Measurements from ENCODE around the gene SEBOX. TPM values are rescaled to one million over a fixed set of nuclear protein-coding genes. Genes with fewer than 3 reads are reported as not detected.

Gene SEBOX
- total RNA-seq, 1 donor from 2014 or later, result not detected

- H3K4me3 Mint-ChIP-seq, result no peak overlapping the region
- no peak for DNase-seq
Measured at GRCh38 chr17:28398280-28398981, 33.4 kb upstream of the SEBOX start.

DNA sequence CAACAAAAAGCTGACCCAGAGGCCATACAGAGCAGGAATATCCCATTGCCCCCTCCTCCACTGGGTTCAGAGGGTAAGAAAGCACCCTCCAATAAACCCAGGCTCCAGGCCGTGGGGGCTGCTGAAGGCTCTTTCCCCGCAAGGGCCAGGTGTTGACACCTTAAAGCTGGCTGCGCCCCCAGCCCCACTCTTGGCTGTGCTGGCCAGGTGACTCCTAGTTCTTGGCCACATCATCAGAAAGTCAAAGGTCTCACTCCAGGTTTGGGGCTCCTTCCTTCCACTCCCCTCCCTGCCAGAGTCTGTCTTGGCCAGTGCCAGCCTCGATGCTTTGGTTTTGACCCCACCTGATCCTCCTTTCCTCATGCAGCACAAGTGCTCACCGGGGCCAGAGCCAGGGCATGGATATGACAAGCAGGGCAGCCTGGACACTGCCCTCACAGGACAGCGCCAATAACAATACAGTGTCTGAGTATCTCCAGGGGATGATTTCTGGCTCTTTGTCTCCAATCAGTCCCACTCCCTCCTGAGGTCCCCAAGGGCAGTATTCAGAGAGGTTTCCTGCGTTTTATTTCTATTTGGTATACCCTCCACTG, 32.8 kb upstream of the SEBOX start:
- Mint-ChIP-seq H3K36me3 (ENCODE audit: low read depth) (peaks cover 5% of the 10 kb centered on the region), H3K9me3 (no peaks in the 10 kb centered on the region), H3K4me3 (no peak overlapping the region), H3K27me3 (no peaks in the 10 kb centered on the region), H3K27ac (no peak overlapping the region), H3K4me1 (peaks cover 5% of the 10 kb centered on the region)
- DNase-seq, result no peak
- intact Hi-C loops (cut with micrococcal nuclease), result no loop called here

More at GRCh38 chr17:28398280-28398981, 33.4 kb upstream of the SEBOX start:
- Mint-ChIP-seq H3K9me3 (no peaks in the 10 kb centered on the region), H3K27me3 (no peaks in the 10 kb centered on the region), H3K4me1 (peaks cover 6% of the 10 kb centered on the region), H3K36me3 (ENCODE audit: low read depth) (peaks cover 5% of the 10 kb centered on the region), H3K27ac (no peak overlapping the region)
- intact Hi-C loops (cut with micrococcal nuclease), result no loop called here

DNA sequence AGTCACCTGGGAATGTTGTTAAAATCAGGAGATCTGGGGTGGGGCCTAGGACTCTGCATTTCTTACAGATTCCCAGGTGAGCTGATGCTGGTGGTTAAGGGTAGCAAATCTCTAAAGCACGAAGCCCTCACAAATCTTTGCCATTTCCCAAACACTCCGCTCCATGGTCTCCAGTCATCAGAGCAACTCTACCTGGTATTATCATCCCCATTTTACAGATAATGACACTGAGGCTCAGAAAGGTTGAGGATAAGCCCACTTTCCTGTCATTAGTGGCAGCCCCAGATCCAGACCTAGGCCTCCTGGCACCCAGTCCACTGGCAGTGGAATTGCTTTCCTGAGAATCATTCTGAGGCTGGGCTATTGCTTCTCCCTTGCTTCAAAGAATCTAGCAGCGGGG, 32.3 kb upstream of the SEBOX start:
- Mint-ChIP-seq H3K4me1 (peaks cover 5% of the 10 kb centered on the region), H3K4me3 (no peak overlapping the region), H3K36me3 (ENCODE audit: low read depth) (peaks cover 8% of the 10 kb centered on the region), H3K27ac (no peak overlapping the region), H3K27me3 (no peaks in the 10 kb centered on the region), H3K9me3 (no peaks in the 10 kb centered on the region)
- DNase-seq, result no peak
- intact Hi-C loops (cut with micrococcal nuclease), result no loop called here

GRCh38 chr17:28396635-28397239, 31.7 kb upstream of the SEBOX start:
- Mint-ChIP-seq H3K36me3 (ENCODE audit: low read depth) (peaks cover 9% of the 10 kb centered on the region), H3K4me3 (no peak overlapping the region), H3K9me3 (no peaks in the 10 kb centered on the region), H3K27me3 (no peaks in the 10 kb centered on the region), H3K27ac (no peak overlapping the region), H3K4me1 (peaks cover 3% of the 10 kb centered on the region)
- no peak for DNase-seq
- intact Hi-C loops (cut with micrococcal nuclease), result no loop called here

DNA sequence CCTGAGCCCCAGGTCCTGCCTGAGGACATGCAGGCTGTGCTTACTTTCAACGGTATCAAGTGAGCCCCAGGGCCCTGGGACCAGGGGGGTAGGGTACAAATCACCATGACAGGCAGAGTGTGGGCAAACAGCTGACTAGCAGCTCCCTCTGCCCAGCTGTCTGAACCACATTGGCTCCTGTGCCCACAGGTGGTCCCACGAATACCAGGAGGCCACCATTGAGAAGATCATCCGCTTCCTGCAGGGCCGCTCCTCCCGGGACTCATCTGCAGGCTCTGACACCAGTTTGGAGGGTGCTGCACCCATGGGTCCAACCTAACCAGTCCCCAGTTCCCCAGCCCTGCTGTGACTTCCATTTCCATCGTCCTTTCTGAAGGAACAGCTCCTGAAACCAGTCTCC, 31.0 kb upstream of the SEBOX start:
- intact Hi-C loops (cut with micrococcal nuclease), result no loop called here
- no peak overlapping the region for H3K27ac Mint-ChIP-seq
- H3K27me3 Mint-ChIP-seq, result no peaks in the 10 kb centered on the region
- H3K36me3 Mint-ChIP-seq (ENCODE audit: low read depth), result peaks cover 17% of the 10 kb centered on the region
- H3K4me1 Mint-ChIP-seq, result peaks cover 3% of the 10 kb centered on the region
- no peak overlapping the region for H3K4me3 Mint-ChIP-seq
- no peaks in the 10 kb centered on the region for H3K9me3 Mint-ChIP-seq
- DNase-seq, result no peak

GRCh38 chr17:28395426-28395825, 30.4 kb upstream of the SEBOX start:
- H3K36me3 Mint-ChIP-seq (ENCODE audit: low read depth), result peaks cover 22% of the 10 kb centered on the region
- intact Hi-C loops (cut with micrococcal nuclease), result no loop called here

GRCh38 chr17:28394337-28395116, 29.5 kb upstream of the SEBOX start:
- no peak for DNase-seq
- no peaks in the 10 kb centered on the region for H3K9me3 Mint-ChIP-seq
- H3K36me3 Mint-ChIP-seq (ENCODE audit: low read depth), result peaks cover 31% of the 10 kb centered on the region
- peaks cover 3% of the 10 kb centered on the region for H3K4me1 Mint-ChIP-seq
- H3K27ac Mint-ChIP-seq, result no peak overlapping the region
- H3K4me3 Mint-ChIP-seq, result no peak overlapping the region
- intact Hi-C loops (cut with micrococcal nuclease), result no loop called here
- no peaks in the 10 kb centered on the region for H3K27me3 Mint-ChIP-seq

More at GRCh38 chr17:28395426-28395825, 30.4 kb upstream of the SEBOX start:
- Mint-ChIP-seq H3K27me3 (no peaks in the 10 kb centered on the region), H3K27ac (no peak overlapping the region), H3K4me1 (peaks cover 3% of the 10 kb centered on the region), H3K4me3 (no peak overlapping the region), H3K9me3 (no peaks in the 10 kb centered on the region)
- DNase-seq, result no peak

DNA sequence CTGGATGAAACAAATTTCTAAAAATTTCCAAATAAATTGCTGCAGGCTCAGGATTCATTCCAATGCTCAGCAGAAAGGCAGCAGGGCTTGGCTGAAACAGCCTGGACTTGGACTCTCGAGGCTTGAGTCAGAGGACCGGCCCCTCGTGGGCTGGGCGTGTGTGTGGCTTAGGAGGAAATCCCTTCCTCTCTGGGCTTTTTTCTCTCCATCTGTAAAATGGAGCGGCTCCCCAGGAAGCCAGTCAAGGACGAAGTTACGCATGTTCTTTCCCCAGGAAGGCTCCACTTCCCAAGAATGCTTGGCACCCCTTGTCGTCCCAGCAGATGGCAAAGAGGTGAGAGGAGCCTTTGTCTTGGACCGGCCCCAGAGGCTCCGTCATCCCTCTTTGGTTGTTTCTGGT, 27.5 kb upstream of the SEBOX start:
- Mint-ChIP-seq H3K4me3 (no peak overlapping the region), H3K27ac (no peak overlapping the region), H3K9me3 (no peaks in the 10 kb centered on the region), H3K36me3 (ENCODE audit: low read depth) (peaks cover 42% of the 10 kb centered on the region), H3K4me1 (peaks cover 6% of the 10 kb centered on the region), H3K27me3 (no peaks in the 10 kb centered on the region)
- intact Hi-C loops (cut with micrococcal nuclease), result no loop called here
- no peak for DNase-seq

DNA sequence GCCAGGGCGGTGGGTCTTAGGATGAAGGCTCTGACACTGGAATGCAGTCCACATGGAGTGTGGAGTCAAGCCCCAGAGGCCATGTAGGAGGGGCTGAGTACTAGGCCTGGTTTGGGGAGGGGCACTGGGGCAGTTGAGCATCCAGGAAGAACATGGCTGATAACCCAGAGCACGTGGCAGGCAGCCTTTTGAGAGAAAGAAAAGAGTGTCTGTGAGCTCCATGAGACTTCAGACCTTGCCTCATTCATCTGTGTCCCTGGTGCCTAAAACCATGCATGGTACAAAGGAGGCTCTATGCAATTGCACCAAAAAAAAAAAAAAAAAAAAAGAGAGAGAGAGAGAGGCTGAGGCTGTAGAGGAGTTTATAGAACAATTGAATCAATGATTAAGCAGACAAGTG, 26.4 kb upstream of the SEBOX start:
- intact Hi-C loops (cut with micrococcal nuclease), result no loop called here
- H3K27ac Mint-ChIP-seq, result no peak overlapping the region
- DNase-seq, result no peak
- H3K4me3 Mint-ChIP-seq, result no peak overlapping the region
- H3K36me3 Mint-ChIP-seq (ENCODE audit: low read depth), result peaks cover 43% of the 10 kb centered on the region
- no peaks in the 10 kb centered on the region for H3K9me3 Mint-ChIP-seq
- H3K27me3 Mint-ChIP-seq, result no peaks in the 10 kb centered on the region
- peaks cover 6% of the 10 kb centered on the region for H3K4me1 Mint-ChIP-seq

- Mint-ChIP-seq H3K4me3 (no peak overlapping the region), H3K36me3 (ENCODE audit: low read depth) (peaks cover 43% of the 10 kb centered on the region), H3K9me3 (no peaks in the 10 kb centered on the region), H3K4me1 (peaks cover 6% of the 10 kb centered on the region), H3K27ac (no peak overlapping the region), H3K27me3 (no peaks in the 10 kb centered on the region)
- DNase-seq, result no peak
- intact Hi-C loops (cut with micrococcal nuclease), result no loop called here
Measured at GRCh38 chr17:28390984-28391383, 26.0 kb upstream of the SEBOX start.

- Mint-ChIP-seq H3K4me3 (no peak overlapping the region), H3K9me3 (no peaks in the 10 kb centered on the region), H3K4me1 (peaks cover 6% of the 10 kb centered on the region), H3K27me3 (no peaks in the 10 kb centered on the region), H3K36me3 (ENCODE audit: low read depth) (peaks cover 43% of the 10 kb centered on the region), H3K27ac (no peak overlapping the region)
- intact Hi-C loops (cut with micrococcal nuclease), result no loop called here
- no peak for DNase-seq
Measured at GRCh38 chr17:28390563-28390962, 25.6 kb upstream of the SEBOX start.

DNA sequence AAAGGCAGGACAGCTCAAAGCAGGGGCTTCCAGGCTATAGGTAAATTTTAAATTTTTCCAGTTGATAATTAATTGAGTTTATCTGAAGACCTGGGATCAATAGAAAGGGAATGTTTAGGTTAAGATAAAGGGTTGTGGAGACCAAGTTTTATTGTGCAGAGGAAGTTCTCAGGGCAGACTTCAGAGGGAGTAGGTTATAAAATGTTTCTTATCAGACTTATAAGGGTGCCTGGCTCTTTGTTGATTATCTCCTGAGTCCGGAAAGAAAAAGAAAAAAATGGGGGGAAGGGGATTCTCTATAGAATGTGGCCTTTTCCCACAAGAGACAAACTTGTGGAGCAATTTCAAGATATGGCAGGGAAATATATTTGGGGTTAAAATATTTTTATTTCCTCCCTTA, 25.1 kb upstream of the SEBOX start:
- H3K4me1 Mint-ChIP-seq, result peaks cover 10% of the 10 kb centered on the region

DNA sequence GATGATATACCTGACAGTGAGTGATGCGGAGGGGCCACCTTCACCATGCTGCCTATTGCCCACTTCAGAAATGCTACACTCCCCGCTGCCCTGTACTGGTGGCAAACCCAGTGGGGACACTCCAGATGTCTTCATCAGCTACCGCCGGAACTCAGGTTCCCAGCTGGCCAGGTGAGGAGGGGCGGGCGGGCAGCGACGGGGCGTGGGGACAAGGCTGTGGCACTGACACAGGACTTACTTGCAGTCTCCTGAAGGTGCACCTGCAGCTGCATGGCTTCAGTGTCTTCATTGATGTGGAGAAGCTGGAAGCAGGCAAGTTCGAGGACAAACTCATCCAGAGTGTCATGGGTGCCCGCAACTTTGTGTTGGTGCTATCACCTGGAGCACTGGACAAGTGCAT, 23.1 kb upstream of the SEBOX start:
- Mint-ChIP-seq H3K4me1 (peaks cover 14% of the 10 kb centered on the region), H3K9me3 (no peaks in the 10 kb centered on the region), H3K4me3 (no peak overlapping the region), H3K36me3 (ENCODE audit: low read depth) (peaks cover 43% of the 10 kb centered on the region), H3K27ac (no peak overlapping the region), H3K27me3 (no peaks in the 10 kb centered on the region)
- DNase-seq, result no peak
- intact Hi-C loops (cut with micrococcal nuclease), result no loop called here

More for the DNA sequence above, 25.1 kb upstream of the SEBOX start:
- Mint-ChIP-seq H3K4me3 (no peak overlapping the region), H3K36me3 (ENCODE audit: low read depth) (peaks cover 46% of the 10 kb centered on the region), H3K27me3 (no peaks in the 10 kb centered on the region), H3K9me3 (no peaks in the 10 kb centered on the region), H3K27ac (no peak overlapping the region)
- intact Hi-C loops (cut with micrococcal nuclease), result no loop called here
- DNase-seq, result no peak

DNA sequence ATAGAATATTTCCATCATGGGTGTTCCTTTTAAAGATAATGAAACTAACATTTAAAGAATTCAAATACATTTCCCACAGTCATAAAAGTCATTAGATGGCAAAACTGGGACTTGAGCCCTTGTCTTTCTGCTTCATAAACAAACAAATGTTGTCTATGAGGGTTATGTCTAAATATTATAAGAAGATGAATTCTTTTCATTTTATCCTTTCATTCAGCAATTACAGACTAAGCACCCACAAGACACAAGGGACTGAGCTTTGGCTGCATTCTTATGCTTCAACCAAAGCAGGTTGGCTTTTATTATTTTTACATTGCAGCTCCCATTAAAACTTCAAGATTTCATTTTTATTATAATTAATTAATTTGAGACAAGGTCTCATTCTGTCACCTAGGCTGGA, 21.4 kb upstream of the SEBOX start:
- no peaks in the 10 kb centered on the region for H3K9me3 Mint-ChIP-seq
- H3K27me3 Mint-ChIP-seq, result peaks cover 7% of the 10 kb centered on the region
- H3K4me3 Mint-ChIP-seq, result no peak overlapping the region
- H3K4me1 Mint-ChIP-seq, result peaks cover 19% of the 10 kb centered on the region
- intact Hi-C loops (cut with micrococcal nuclease), result no loop called here
- no peak overlapping the region for H3K27ac Mint-ChIP-seq
- no peak for DNase-seq
- peaks cover 42% of the 10 kb centered on the region for H3K36me3 Mint-ChIP-seq (ENCODE audit: low read depth)
